GM21717 (cell line): Measurements from ENCODE around the gene YPEL2.
"Not testable (repeated sequence)": the region's sequence is repeated elsewhere in the genome, so short reads cannot be mapped to it uniquely, and the experiment has no call there.

Experiments used
- ATAC-seq: cut with Tn5 transposase; IDR thresholded peaks from one replicate; pipeline ENCODE4 v1.9.1; 2021; ENCODE audit warnings: mild to moderate bottlenecking, moderate library complexity; ENCODE audit not compliant: unreplicated experiment

The YPEL2 gene

GRCh38 chr17:59331129-59331928 lies at the start of gene YPEL2:
TSS of gene YPEL2 (plus strand) at chr17:59331655. CDS start at chr17:59353410, 21,755 bp downstream.
- ATAC-seq, result peak; percentile 92

GRCh38 chr17:59284317-59284716 lies 47.1 kb upstream of the YPEL2 start:
- ATAC-seq, result no peak

- no peak for ATAC-seq
These were observed 44.0 kb upstream of the YPEL2 start for GRCh38 chr17:59287452-59287851.

GRCh38 chr17:59287891-59288290 lies 43.6 kb upstream of the YPEL2 start:
- no peak for ATAC-seq

- ATAC-seq, result no peak
These were observed 41.5 kb upstream of the YPEL2 start for GRCh38 chr17:59289981-59290301.

- ATAC-seq, result not testable (repeated sequence)
These were observed 41.0 kb upstream of the YPEL2 start for GRCh38 chr17:59290302-59290998.

- ATAC-seq, result no peak
These were observed 39.3 kb upstream of the YPEL2 start for GRCh38 chr17:59292174-59292523.

- no peak for ATAC-seq
These were observed 35.3 kb upstream of the YPEL2 start for GRCh38 chr17:59296190-59296589.

GRCh38 chr17:59298521-59298920 lies 32.9 kb upstream of the YPEL2 start:
- ATAC-seq, result no peak

GRCh38 chr17:59299400-59300092 lies 31.9 kb upstream of the YPEL2 start:
- no peak for ATAC-seq

GRCh38 chr17:59300941-59301340 lies 30.5 kb upstream of the YPEL2 start:
- no peak for ATAC-seq

GRCh38 chr17:59304811-59305210 lies 26.6 kb upstream of the YPEL2 start:
- no peak for ATAC-seq

- no peak for ATAC-seq
These were observed 21.1 kb upstream of the YPEL2 start for GRCh38 chr17:59310263-59310920.

GRCh38 chr17:59311051-59311468 lies 20.4 kb upstream of the YPEL2 start:
- no peak for ATAC-seq

GRCh38 chr17:59311521-59311920 lies 19.9 kb upstream of the YPEL2 start:
- ATAC-seq, result not testable (repeated sequence)

GRCh38 chr17:59315866-59316265 lies 15.6 kb upstream of the YPEL2 start:
- no peak for ATAC-seq

- no peak for ATAC-seq
These were observed 4.1 kb upstream of the YPEL2 start for GRCh38 chr17:59327121-59327980.

GRCh38 chr17:59327981-59328290 lies 3.5 kb upstream of the YPEL2 start:
- no peak for ATAC-seq

GRCh38 chr17:59328601-59329000 lies 2.9 kb upstream of the YPEL2 start:
- ATAC-seq, result no peak

GRCh38 chr17:59329176-59330052 lies 2.0 kb upstream of the YPEL2 start:
- no peak for ATAC-seq
